Mucosa of rectum (tissue), 2 donors: ENCODE measurements around the gene ZSCAN12.
A peak's percentile ranks its signal among the peaks of the same experiment; 100 is the strongest.

Experiments
- H3K27ac ChIP-seq, 2 donors: one replicate each; pipeline ENCODE4 v1.7.0; 2013; ENCODE audit warnings: inconsistent platforms in 2 of 2, low read depth in 2 of 2, low read length in 2 of 2
- H3K27me3 ChIP-seq, 2 donors: one replicate each; pipeline ENCODE4 v1.7.0; 2013; ENCODE audit warnings: low read length in 2 of 2; ENCODE audit not compliant: control insufficient read depth in 2 of 2, insufficient read depth in 2 of 2
- H3K36me3 ChIP-seq, 2 donors: one replicate each; pipeline ENCODE4 v1.7.0; 2013; ENCODE audit warnings: low read length in 2 of 2; ENCODE audit not compliant: control insufficient read depth in 2 of 2, insufficient read depth in 2 of 2
- H3K4me1 ChIP-seq, 2 donors: one replicate each; pipeline ENCODE4 v1.7.0; 2013; ENCODE audit warnings: low read length in 2 of 2, mild to moderate bottlenecking in 1 of 2; ENCODE audit not compliant: control insufficient read depth in 2 of 2, insufficient read depth in 2 of 2
- H3K4me3 ChIP-seq, 2 donors: one replicate each; pipeline ENCODE4 v1.7.0; 2013; ENCODE audit warnings: low read length in 2 of 2
- H3K9ac ChIP-seq, 2 donors: one replicate each; pipeline ENCODE4 v1.7.0; 2013; ENCODE audit warnings: low read length in 2 of 2, low read depth in 1 of 2, mild to moderate bottlenecking in 1 of 2
- H3K9me3 ChIP-seq, 2 donors: one replicate each; pipeline ENCODE4 v1.7.0; 2013; ENCODE audit warnings: low read length in 2 of 2; ENCODE audit not compliant: control insufficient read depth in 2 of 2
- donor health status: healthy.
- donor health status: Normal muscosa, but diverticular disease.

ZSCAN12 gene

DNA sequence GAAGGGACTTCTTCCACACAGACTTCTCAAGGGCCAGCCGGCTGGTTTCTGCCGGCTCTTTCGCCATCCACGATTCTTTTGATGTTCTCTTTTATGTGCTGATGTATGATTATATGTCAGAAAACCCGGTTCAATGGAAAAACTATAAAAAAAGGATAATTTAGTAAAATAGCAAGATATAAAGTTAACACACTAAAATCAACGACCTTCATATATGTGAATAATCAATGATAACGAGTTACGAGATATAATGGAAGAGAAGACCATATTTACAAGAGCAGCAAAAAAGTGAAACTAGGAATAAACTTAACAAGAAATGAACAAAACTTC lies 540 bp upstream of the ZSCAN12 start:
- H3K36me3 ChIP-seq = peaks cover 0 to 14% of the 10 kb centered on the region in 2 donors
- H3K9ac ChIP-seq = peak overlapping the region; percentile 57 to 90
- H3K4me3 ChIP-seq = peak overlapping the region; percentile 88 to 95
- H3K9me3 ChIP-seq = no peaks in the 10 kb centered on the region
- peaks cover 0 to 2% of the 10 kb centered on the region in 2 donors for H3K4me1 ChIP-seq
- H3K27me3 ChIP-seq = peaks cover 0 to 3% of the 10 kb centered on the region in 2 donors
- H3K27ac ChIP-seq = peak overlapping the region in 1 of 2 donors; percentile 46

- H3K4me1 ChIP-seq = peaks cover 0 to 2% of the 10 kb centered on the region in 2 donors
- no peak overlapping the region for H3K27ac ChIP-seq
- H3K4me3 ChIP-seq = no peak overlapping the region
- H3K36me3 ChIP-seq = peaks cover 5 to 28% of the 10 kb centered on the region in 2 donors
- peaks cover 0 to 3% of the 10 kb centered on the region in 2 donors for H3K27me3 ChIP-seq
- H3K9me3 ChIP-seq = no peaks in the 10 kb centered on the region
- H3K9ac ChIP-seq = no peak overlapping the region
These were observed 3.6 kb downstream of the ZSCAN12 start for GRCh38 chr6:28395918-28396317.

- Histone ChIP-seq H3K27me3 (peaks cover 0 to under 1% of the 10 kb centered on the region in 2 donors), H3K9me3 (no peaks in the 10 kb centered on the region), H3K4me3 (no peak overlapping the region), H3K27ac (no peak overlapping the region), H3K9ac (no peak overlapping the region), H3K4me1 (peaks cover 0 to 2% of the 10 kb centered on the region in 2 donors), H3K36me3 (peaks cover 10 to 44% of the 10 kb centered on the region in 2 donors)
These were observed 5.5 kb downstream of the ZSCAN12 start for GRCh38 chr6:28393912-28394662.

- Histone ChIP-seq H3K27ac (no peak overlapping the region), H3K4me3 (no peak overlapping the region), H3K9ac (no peak overlapping the region), H3K9me3 (no peaks in the 10 kb centered on the region), H3K4me1 (no peaks in the 10 kb centered on the region), H3K36me3 (peaks cover 10 to 32% of the 10 kb centered on the region in 2 donors), H3K27me3 (no peaks in the 10 kb centered on the region)
These were observed 8.9 kb downstream of the ZSCAN12 start for GRCh38 chr6:28390688-28391087.

- Histone ChIP-seq H3K9me3 (no peaks in the 10 kb centered on the region), H3K27ac (peak overlapping the region in 1 of 2 donors; percentile 71), H3K27me3 (no peaks in the 10 kb centered on the region), H3K9ac (no peak overlapping the region), H3K4me1 (peaks cover 0 to 2% of the 10 kb centered on the region in 2 donors), H3K4me3 (no peak overlapping the region), H3K36me3 (peaks cover 4 to 16% of the 10 kb centered on the region in 2 donors)
These were observed 15.4 kb downstream of the ZSCAN12 start for GRCh38 chr6:28384143-28384533.

DNA sequence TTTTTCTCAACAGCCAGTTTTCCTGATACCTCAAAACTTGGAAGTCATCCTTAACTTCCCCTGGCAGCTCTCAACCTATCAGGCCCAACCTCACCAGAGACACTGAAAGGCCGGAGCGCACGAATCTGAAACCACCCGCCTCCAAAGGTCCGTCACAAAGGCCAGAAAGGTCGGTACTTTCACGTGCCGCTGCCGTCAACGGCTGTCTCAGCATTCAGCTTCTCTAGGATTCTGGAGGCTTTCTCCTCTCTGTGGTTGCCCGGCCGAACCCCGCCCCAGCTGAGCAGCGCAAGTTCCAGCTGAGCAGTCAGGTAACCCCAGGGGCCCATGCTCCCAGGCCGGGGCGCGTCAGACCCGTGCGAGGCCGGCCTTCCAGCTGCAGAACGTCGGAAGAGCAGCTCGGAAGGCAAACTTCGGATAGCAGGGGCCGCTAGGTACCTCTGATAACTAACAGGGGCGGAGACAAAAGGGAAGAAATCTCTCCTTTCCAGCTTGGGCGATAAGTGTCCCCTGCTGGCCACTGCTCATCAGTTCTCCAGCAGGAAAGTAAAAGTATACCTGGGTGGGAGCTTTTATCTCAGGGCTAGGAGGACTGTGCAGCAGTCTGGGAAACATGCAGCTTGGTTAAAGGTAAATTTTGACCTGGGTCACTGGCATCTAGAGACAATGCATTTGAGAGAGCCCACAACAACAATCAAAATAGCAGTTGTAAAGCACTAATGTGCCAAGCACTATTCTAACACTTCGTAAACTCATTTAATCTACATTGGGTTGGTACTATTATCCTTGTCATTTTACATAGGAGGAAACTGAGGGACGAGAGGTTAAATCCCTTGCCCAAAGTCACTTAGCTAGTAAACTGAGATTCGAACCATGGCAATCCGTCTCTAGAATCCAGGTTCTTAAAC lies 16.1 kb downstream of the ZSCAN12 start:
- Histone ChIP-seq H3K27me3 (no peaks in the 10 kb centered on the region), H3K27ac (peak overlapping the region; percentile 71 to 73), H3K9ac (peak overlapping the region; percentile 69 to 70), H3K9me3 (no peaks in the 10 kb centered on the region), H3K4me1 (peaks cover 0 to 2% of the 10 kb centered on the region in 2 donors), H3K4me3 (peak overlapping the region; percentile 71 to 80), H3K36me3 (peaks cover 4 to 16% of the 10 kb centered on the region in 2 donors)

DNA sequence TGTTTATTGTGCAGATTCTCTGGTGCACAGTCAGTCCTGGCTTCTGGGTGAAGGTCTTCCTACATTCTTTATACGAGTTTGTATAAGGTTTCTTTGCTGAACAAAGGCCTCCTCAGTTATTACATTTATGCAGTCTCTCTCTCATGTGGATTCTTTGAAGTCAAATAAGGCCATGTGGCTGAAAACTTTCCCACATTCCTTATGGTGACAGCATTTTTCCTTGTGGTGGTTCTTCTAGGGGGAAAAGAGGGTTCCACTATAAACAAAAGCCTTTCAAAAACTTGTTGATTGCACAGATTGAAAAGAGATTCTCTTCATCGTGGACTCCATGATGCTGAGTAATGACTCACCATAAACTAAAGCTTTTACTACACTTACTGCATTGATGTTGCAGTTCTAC lies 19.2 kb downstream of the ZSCAN12 start:
- Histone ChIP-seq H3K9ac (no peak overlapping the region), H3K9me3 (no peaks in the 10 kb centered on the region), H3K27ac (no peak overlapping the region), H3K4me3 (no peak overlapping the region), H3K4me1 (peaks cover 0 to 2% of the 10 kb centered on the region in 2 donors), H3K36me3 (peaks cover 4 to 14% of the 10 kb centered on the region in 2 donors), H3K27me3 (no peaks in the 10 kb centered on the region)

DNA sequence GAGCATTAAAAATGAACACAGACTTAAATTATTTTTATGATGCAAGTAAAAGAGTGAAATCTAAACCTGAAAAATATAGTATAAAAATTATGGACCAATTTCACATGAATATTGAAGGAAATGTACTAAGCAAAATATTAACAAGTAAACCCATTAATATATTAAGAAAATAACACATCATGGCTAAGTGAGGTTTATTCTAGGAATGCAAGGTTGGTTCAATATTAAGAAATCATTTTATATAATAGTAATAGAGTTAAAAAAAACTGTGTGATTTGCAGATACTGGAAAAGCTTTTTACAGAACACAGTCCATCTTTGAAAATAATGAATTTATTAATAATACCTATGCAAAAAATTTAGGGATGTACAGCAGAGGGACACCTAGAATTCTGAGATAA lies 20.9 kb downstream of the ZSCAN12 start:
- Histone ChIP-seq H3K4me3 (no peak overlapping the region), H3K9ac (no peak overlapping the region), H3K9me3 (no peaks in the 10 kb centered on the region), H3K27me3 (no peaks in the 10 kb centered on the region), H3K27ac (no peak overlapping the region), H3K36me3 (peaks cover 4 to 14% of the 10 kb centered on the region in 2 donors), H3K4me1 (peaks cover 0 to 2% of the 10 kb centered on the region in 2 donors)

DNA sequence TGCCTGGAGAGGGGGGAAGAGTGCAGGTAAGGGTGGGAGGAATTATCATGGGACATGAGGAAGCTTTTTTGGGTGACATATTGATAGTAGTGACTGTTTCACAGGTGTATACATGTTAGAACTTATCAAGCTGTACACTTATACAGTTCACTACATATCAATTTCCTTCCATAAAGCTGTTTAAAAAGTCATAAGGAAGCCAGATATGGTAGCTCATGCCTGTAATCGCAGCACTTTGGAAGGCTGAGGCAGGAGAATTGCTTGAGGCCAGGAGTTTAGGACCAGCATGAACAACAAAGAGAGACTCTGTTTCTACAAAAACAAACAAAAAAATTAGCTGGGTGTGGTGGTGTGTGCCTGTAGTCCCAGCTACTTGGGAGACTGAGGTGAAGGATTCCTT lies 21.7 kb downstream of the ZSCAN12 start:
- Histone ChIP-seq H3K27me3 (no peaks in the 10 kb centered on the region), H3K9ac (no peak overlapping the region), H3K4me3 (no peak overlapping the region), H3K9me3 (no peaks in the 10 kb centered on the region), H3K4me1 (peaks cover 0 to 2% of the 10 kb centered on the region in 2 donors), H3K27ac (no peak overlapping the region), H3K36me3 (peaks cover 4 to 14% of the 10 kb centered on the region in 2 donors)

- H3K4me3 ChIP-seq = no peak overlapping the region
- H3K27ac ChIP-seq = no peak overlapping the region
- no peaks in the 10 kb centered on the region for H3K36me3 ChIP-seq
- H3K27me3 ChIP-seq = no peaks in the 10 kb centered on the region
- H3K9me3 ChIP-seq = no peaks in the 10 kb centered on the region
- H3K9ac ChIP-seq = no peak overlapping the region
- no peaks in the 10 kb centered on the region for H3K4me1 ChIP-seq
These were observed 25.6 kb downstream of the ZSCAN12 start for GRCh38 chr6:28373925-28374324.
